G401 (cell line): Measurements from ENCODE around the gene DENND1B. TPM values are rescaled to one million over a fixed set of nuclear protein-coding genes. Genes with fewer than 3 reads are reported as not detected.
A peak's percentile ranks its signal among the peaks of the same experiment; 100 is the strongest.

Source experiments
- DNase-seq: peaks from one replicate; pipeline ENCODE4 v3.0.0-alpha.2; 2015; ENCODE audit warnings: low spot score
- in situ Hi-C: cut with HindIII; loops from 2 replicates; pipeline ENCODE4 v1.10.0; 2016; ENCODE audit warnings: low sequenced_read_pairs, mixed read lengths
- total RNA-seq: library from RNA; depleted of rRNA; stranded (reverse); fragments of >200 nt; shearing (Covaris generic); gene quantifications from 2 replicates; pipeline ENCODE4 v1.2.3, GENCODE V29; 2014

The DENND1B gene
- total RNA-seq, 1 experiment from 2014 or later = not detected

DNA sequence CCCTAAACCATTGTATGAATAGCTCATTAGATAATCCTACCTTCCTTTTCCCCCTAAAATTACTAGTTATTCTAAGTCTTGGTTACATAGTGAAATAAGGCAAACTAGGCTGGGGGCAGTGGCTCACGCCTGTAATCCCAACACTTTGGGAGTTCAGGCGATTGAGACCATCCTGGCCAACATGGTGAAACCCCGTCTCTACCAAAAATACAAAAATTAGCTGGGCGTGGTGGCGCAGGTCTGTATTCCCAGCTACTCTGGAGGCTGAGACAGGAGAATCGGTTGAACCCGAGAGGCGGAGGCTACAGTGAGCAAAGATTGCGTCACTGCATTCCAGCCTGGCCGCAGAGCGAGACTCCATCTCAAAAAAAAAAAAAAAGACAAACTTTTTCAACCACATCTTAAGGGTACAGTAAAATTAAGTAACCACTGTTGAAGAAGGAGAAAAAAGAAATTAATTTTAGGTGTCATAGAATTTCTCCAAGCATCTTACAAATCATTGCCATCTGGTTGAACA lies 108.5 kb downstream of the DENND1B start:
- in situ Hi-C loops = no loop called here
- no peak for DNase-seq

GRCh38 chr1:197664391-197664790 lies 110.9 kb downstream of the DENND1B start:
- no peak for DNase-seq
- in situ Hi-C loops = no loop called here

DNA sequence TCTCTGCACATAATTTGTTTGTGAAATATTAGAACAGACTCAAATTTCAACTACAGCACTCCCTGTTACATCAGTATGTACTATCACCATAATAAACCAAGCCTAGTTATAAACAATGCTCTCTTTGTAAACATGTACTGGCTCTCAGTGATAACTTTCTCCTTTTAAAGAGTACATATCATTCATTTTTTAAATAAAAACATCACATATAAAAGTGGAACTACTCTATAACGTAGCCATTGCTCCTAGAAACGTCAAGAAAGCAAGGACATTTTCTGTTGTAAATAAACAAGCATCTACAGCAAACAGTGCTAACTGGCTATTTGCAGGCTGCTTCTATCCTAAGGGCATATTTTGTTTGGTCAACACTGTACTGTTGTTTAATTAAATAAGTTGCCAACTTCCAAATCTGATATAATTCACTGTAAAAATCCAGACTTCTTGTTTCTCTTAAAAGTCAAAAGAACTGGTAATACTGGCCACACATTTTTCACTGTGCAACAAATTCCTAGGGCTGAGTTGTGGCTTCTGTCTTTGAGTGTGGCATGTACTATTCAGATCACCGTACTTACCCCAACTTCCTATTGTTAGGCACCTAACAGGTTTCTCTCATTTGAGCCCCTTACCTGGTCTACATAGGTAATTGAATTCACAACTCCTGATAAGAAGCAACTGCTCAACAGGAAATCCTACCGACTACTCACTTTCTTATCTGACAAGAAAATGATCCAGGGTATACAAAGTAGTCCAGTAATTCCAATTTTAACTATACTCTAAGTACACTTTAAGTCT lies 111.9 kb downstream of the DENND1B start:
- in situ Hi-C loops = no loop called here
- no peak for DNase-seq

GRCh38 chr1:197660389-197660788 lies 114.9 kb downstream of the DENND1B start:
- DNase-seq = no peak
- in situ Hi-C loops = no loop called here

DNA sequence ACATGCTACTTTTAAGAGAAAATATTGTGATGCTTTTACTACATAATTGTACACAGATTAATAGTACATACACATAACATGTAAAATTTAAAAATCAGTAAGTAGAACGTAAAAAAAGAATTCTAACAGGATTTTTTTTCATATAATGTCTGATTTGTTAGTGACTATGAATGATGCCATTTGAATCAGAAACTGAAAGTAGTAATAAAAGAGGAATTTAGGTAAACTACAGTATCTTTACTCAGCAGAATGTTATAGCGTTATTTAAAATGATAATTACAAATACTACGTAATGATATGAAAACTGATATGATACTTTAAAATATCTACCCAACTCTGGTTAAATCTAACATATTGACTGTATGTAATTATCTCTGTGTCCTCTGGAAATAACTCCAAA lies 116.1 kb downstream of the DENND1B start:
- in situ Hi-C loops = no loop called here
- DNase-seq = no peak

- in situ Hi-C loops = no loop called here
- DNase-seq = no peak
Measured at GRCh38 chr1:197649188-197649587, 126.1 kb downstream of the DENND1B start.

DNA sequence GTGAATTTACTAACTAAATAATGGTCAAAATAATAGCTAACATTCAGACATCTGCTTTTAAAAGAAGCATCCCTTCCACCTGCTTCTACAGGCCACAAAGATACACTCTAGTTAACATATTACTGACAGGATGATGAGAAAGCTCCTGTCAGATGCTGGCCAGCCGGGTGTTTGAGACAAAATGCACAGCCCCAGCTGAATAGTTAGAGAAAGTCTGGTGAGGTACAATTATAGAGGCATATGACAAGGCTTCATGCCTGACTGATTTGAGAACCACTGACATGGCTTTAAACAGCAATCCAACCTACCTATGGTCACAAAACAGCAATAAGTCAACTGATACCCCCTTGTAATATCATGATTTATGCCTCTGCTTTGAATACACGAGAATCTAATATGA lies 137.0 kb downstream of the DENND1B start:
- no peak for DNase-seq
- in situ Hi-C loops = no loop called here

- in situ Hi-C loops = no loop called here
- no peak for DNase-seq
Measured at GRCh38 chr1:197637406-197637805, 137.9 kb downstream of the DENND1B start.

GRCh38 chr1:197633447-197634078 lies 141.7 kb downstream of the DENND1B start:
- in situ Hi-C loops = no loop called here

GRCh38 chr1:197632651-197633050 lies 142.6 kb downstream of the DENND1B start:
- no peak for DNase-seq
- in situ Hi-C loops = no loop called here

More at GRCh38 chr1:197633447-197634078, 141.7 kb downstream of the DENND1B start:
- DNase-seq = no peak

DNA sequence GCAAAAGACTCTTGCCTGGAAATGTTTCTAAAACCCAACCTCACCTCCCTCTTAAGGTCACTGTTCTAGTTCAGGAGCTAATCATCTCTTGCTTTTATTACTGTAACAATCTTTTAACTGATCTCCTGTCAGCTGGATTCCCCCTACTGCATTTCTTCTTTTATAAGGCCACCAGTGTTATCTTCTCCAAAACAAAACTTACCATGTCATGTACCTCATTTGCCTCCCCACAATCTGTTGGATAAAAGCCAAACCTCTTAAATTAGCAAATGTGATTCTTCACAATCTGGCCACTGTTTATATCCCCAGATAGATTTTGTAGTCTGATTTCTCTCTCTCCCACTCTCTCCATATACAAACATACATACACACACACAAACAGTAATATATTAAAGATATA lies 143.3 kb downstream of the DENND1B start:
- DNase-seq = no peak
- in situ Hi-C loops = no loop called here

GRCh38 chr1:197622371-197622770 lies 152.9 kb downstream of the DENND1B start:
- in situ Hi-C loops = no loop called here
- DNase-seq = no peak

DNA sequence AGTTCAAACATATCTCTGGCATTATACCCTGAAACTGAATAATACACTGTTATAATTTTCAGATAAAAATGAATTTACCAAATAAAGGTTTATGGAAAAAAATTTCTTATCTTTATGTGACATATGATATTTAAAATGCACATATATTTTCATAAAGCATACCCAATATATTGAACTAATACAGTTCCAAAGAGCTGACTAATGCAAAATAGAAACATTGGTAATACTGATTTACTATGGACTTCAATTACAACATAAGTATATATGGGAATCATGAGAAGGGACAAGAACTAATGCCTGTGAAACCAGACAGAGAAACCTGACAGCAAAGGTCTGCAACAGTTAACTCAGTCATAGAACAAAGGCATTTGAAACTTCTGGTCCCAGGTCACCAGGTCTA lies 153.5 kb downstream of the DENND1B start:
- no peak for DNase-seq
- in situ Hi-C loops = no loop called here

GRCh38 chr1:197620714-197621163 lies 154.5 kb downstream of the DENND1B start:
- in situ Hi-C loops = no loop called here
- DNase-seq = no peak

- in situ Hi-C loops = no loop called here
Measured at GRCh38 chr1:197619008-197619640, 156.2 kb downstream of the DENND1B start.

GRCh38 chr1:197618061-197618460 lies 157.2 kb downstream of the DENND1B start:
- DNase-seq = no peak
- in situ Hi-C loops = no loop called here

More at GRCh38 chr1:197619008-197619640, 156.2 kb downstream of the DENND1B start:
- no peak for DNase-seq

DNA sequence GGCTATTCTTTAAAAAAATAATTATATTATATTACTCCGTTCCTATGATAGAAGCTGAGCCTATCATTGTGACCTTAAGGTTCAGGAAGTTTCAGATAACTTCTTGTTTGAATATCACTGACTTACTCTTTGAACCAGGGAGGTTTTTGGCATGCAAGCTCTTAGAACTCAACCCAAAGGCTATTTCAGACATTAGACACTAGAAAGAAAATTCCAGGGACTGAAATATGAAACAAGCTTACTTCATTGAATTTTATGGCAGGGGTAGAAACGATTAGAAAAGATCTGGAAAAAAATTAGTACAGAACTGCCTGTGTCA lies 159.6 kb downstream of the DENND1B start:
- in situ Hi-C loops = no loop called here
- DNase-seq = no peak

- in situ Hi-C loops = no loop called here
- DNase-seq = peak; percentile 53
Measured at GRCh38 chr1:197614916-197615692, 160.2 kb downstream of the DENND1B start.

GRCh38 chr1:197606168-197606845 lies 169.0 kb downstream of the DENND1B start:
- no peak for DNase-seq
- in situ Hi-C loops = no loop called here
